GM23338 (cell line): ENCODE data around the gene CDCA7L. TPM values are rescaled to one million over a fixed set of nuclear protein-coding genes. Genes with fewer than 3 reads are reported as not detected.
A peak's percentile ranks its signal among the peaks of the same experiment; 100 is the strongest.

ENCODE experiments used
- ATAC-seq: fragments of 200-7000 bp; cut with Tn5 transposase; 3 replicates; pipeline ENCODE4 v1.9.1; 2020
- DNase-seq: peaks from one replicate; pipeline ENCODE4 v3.0.0-alpha.2; 2015; ENCODE audit warnings: low spot score
- H2AFZ ChIP-seq: fragments of 200-600 bp; sonication (generic); 2 replicates; pipeline ENCODE4 v1.8.0; 2016; ENCODE audit warnings: antibody characterized with exemption, mild to moderate bottlenecking, moderate library complexity
- H3F3A ChIP-seq: fragments of 200-600 bp; sonication (generic); replicated peaks from 2 replicates; pipeline ENCODE4 v1.8.0; 2017; ENCODE audit warnings: antibody characterized with exemption, mixed run types, low read depth
- H3K27ac ChIP-seq: fragments of 200-600 bp; sonication (generic); 2 replicates; pipeline ENCODE4 v1.6.1; 2016; ENCODE audit warnings: low read depth
- H3K27me3 ChIP-seq: fragments of 200-600 bp; sonication (generic); 2 replicates; pipeline ENCODE4 v1.8.0; 2016; ENCODE audit warnings: mild to moderate bottlenecking, mixed run types, moderate library complexity; ENCODE audit not compliant: insufficient read depth
- H3K36me3 ChIP-seq: fragments of 200-600 bp; sonication (generic); 2 replicates; pipeline ENCODE4 v1.8.0; 2016; ENCODE audit warnings: mild to moderate bottlenecking; ENCODE audit not compliant: insufficient read depth
- H3K4me1 ChIP-seq: fragments of 200-600 bp; sonication (generic); 2 replicates; pipeline ENCODE4 v1.8.0; 2016; ENCODE audit warnings: mild to moderate bottlenecking, moderate library complexity; ENCODE audit not compliant: insufficient read depth
- H3K4me2 ChIP-seq: fragments of 200-600 bp; sonication (generic); 2 replicates; pipeline ENCODE4 v1.7.1; 2017; ENCODE audit warnings: mixed run types
- H3K4me3 ChIP-seq: fragments of 200-600 bp; sonication (generic); 2 replicates; pipeline ENCODE4 v1.6.1; 2016; ENCODE audit warnings: mixed run types
- H3K79me2 ChIP-seq: fragments of 200-600 bp; sonication (generic); replicated peaks from 2 replicates; pipeline ENCODE4 v1.8.0; 2017; ENCODE audit warnings: mild to moderate bottlenecking; ENCODE audit not compliant: insufficient read depth
- H3K9me2 ChIP-seq: fragments of 200-600 bp; sonication (generic); 2 replicates; pipeline ENCODE4 v1.8.0; 2017; ENCODE audit not compliant: insufficient read depth
- H4K20me1 ChIP-seq: fragments of 200-600 bp; sonication (generic); replicated peaks from 2 replicates; pipeline ENCODE4 v1.8.0; 2017; ENCODE audit warnings: mild to moderate bottlenecking; ENCODE audit not compliant: insufficient read depth
- H3K27ac Mint-ChIP-seq: 2 replicates; pipeline ENCODE4 v1.8.0; 2020; ENCODE audit warnings: inconsistent platforms, mild to moderate bottlenecking, moderate library complexity, mixed read lengths
- H3K27me3 Mint-ChIP-seq: 3 replicates; pipeline ENCODE4 v1.8.0; 2022; ENCODE audit warnings: low read depth, mild to moderate bottlenecking, moderate library complexity, mixed read lengths, inconsistent platforms; ENCODE audit not compliant: insufficient read depth, poor library complexity
- H3K36me3 Mint-ChIP-seq: 3 replicates; pipeline ENCODE4 v1.8.0; 2021; ENCODE audit warnings: low read depth, mild to moderate bottlenecking, inconsistent platforms, moderate library complexity, mixed read lengths
- H3K4me1 Mint-ChIP-seq: 3 replicates; pipeline ENCODE4 v1.8.0; 2020; ENCODE audit warnings: mild to moderate bottlenecking, inconsistent platforms, mixed read lengths
- H3K4me3 Mint-ChIP-seq: 3 replicates; pipeline ENCODE4 v1.8.0; 2021; ENCODE audit warnings: moderate library complexity, mild to moderate bottlenecking, inconsistent platforms, mixed read lengths
- H3K9me3 Mint-ChIP-seq: 3 replicates; pipeline ENCODE4 v1.8.0; 2020; ENCODE audit warnings: moderate library complexity, mild to moderate bottlenecking, inconsistent platforms, mixed read lengths
- CREB1 ChIP-seq: fragments of 250-450 bp; sonication (Bioruptor Pico); IDR thresholded peaks from 2 replicates; pipeline ENCODE4 v1.5.0; 2020; ENCODE audit warnings: low read depth, mild to moderate bottlenecking, moderate library complexity
- CTCF ChIP-seq, 2 experiments: fragments of 200-600 bp in 1 of 2; sonication (generic) in 1 of 2; conservative IDR thresholded peaks; 2 replicates each; pipeline versions ENCODE4 v1.5.1 to v1.6.1; 2016 to 2017; ENCODE audit warnings: antibody characterized with exemption in 2 of 2, low read depth in 2 of 2, mild to moderate bottlenecking in 2 of 2, moderate library complexity in 1 of 2
- EZH2 ChIP-seq: fragments of 200-600 bp; sonication (generic); IDR thresholded peaks from one replicate; pipeline ENCODE4 v1.8.0; 2017; ENCODE audit warnings: antibody characterized with exemption, mild to moderate bottlenecking, low read depth; ENCODE audit not compliant: unreplicated experiment
- EZH2phosphoT487 ChIP-seq: fragments of 200-600 bp; sonication (generic); IDR thresholded peaks from one replicate; pipeline ENCODE4 v1.8.1; 2018; ENCODE audit warnings: antibody characterized with exemption; ENCODE audit not compliant: unreplicated experiment
- JUNB ChIP-seq: IDR thresholded peaks from one replicate; pipeline ENCODE4 v1.6.1; 2016; ENCODE audit warnings: antibody characterized with exemption; ENCODE audit not compliant: unreplicated experiment
- NANOG ChIP-seq: IDR thresholded peaks from 2 replicates; pipeline ENCODE4 v1.6.1; 2016; ENCODE audit warnings: antibody characterized with exemption, borderline replicate concordance
- POLR2AphosphoS5 ChIP-seq: IDR thresholded peaks from 2 replicates; pipeline ENCODE4 v1.6.1; 2016; ENCODE audit warnings: antibody characterized with exemption, low read depth
- STAT1 ChIP-seq: IDR thresholded peaks from one replicate; pipeline ENCODE4 v1.6.1; 2016; ENCODE audit warnings: antibody characterized with exemption; ENCODE audit not compliant: unreplicated experiment
- ZNF114 ChIP-seq: fragments of 250-450 bp; sonication (Bioruptor Pico); IDR thresholded peaks from 2 replicates; pipeline ENCODE4 v1.5.0; 2020; ENCODE audit warnings: mild to moderate bottlenecking, moderate library complexity
- ZNF331 ChIP-seq: fragments of 250-450 bp; sonication (Bioruptor Pico); IDR thresholded peaks from 2 replicates; pipeline ENCODE4 v1.5.0; 2020; ENCODE audit warnings: low read depth, mild to moderate bottlenecking, moderate library complexity
- polyA plus RNA-seq: library from polyadenylated mRNA; unstranded; fragments of >200 nt; fragmentation: Nextera tagmentation; extraction: Ambion mirVana; gene quantifications from 2 replicates; pipeline ENCODE4 v1.2.1, GENCODE V29; 2016
- total RNA-seq: library from RNA; depleted of rRNA; stranded (reverse); fragments of >200 nt; shearing (Covaris generic); gene quantifications from 2 replicates; pipeline ENCODE4 v1.2.3, GENCODE V29; 2014
- TF ChIP-seq, protein P1 (sequence below): fragments of 250-450 bp; sonication (Bioruptor Pico); IDR thresholded peaks from 2 replicates; pipeline ENCODE4 v1.5.0; 2020; ENCODE audit warnings: mild to moderate bottlenecking, moderate library complexity
- TF ChIP-seq, protein P2 (sequence below): IDR thresholded peaks from one replicate; pipeline ENCODE4 v1.6.1; 2018; ENCODE audit warnings: antibody characterized with exemption; ENCODE audit not compliant: unreplicated experiment
- TF ChIP-seq, protein P3 (sequence below): IDR thresholded peaks from 2 replicates; pipeline ENCODE4 v1.6.1; 2016; ENCODE audit warnings: antibody characterized with exemption

Gene CDCA7L
- total and polyA plus RNA-seq, 2 experiments from 2014 or later = 174 to 187 TPM

DNA sequence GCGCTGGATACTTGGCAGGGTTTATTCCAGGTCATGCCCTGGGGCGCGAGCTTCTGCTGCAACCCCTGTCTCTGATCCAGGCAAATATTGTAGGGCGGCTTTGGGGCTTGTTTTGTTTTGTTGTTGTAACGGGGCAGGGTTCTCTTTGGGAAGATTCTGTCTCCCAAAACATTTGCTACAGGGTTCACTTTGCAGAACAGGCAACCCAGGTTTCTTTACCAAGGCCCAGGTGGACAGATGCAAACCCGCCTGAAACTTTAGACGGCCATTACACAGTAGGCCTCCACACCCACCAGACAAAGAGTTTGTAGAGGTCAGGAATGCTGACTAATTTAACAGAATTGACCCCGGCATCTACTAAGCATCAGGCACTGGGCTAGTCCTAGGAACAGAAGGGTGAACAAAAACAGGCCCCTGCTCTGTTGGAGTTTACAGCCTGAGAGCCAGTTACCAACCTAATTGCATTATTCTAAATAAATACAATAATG, 567 bp upstream of the CDCA7L start:
- Histone ChIP-seq H3K4me1 (peaks cover 36% of the 10 kb centered on the region), H3K4me2 (peak overlapping the region; percentile 82), H3F3A (no peaks in the 10 kb centered on the region), H3K36me3 (no peaks in the 10 kb centered on the region), H3K4me3 (peak overlapping the region; percentile 71), H3K27me3 (no peaks in the 10 kb centered on the region), H3K79me2 (peaks cover 38% of the 10 kb centered on the region), H3K9me2 (no peaks in the 10 kb centered on the region), H2AFZ (peak overlapping the region; percentile 63), H4K20me1 (peaks cover 26% of the 10 kb centered on the region), H3K27ac (peak overlapping the region; percentile 53; the same call in 1 of the 2 replicates)
- ATAC-seq (peak; percentile 19), DNase-seq (peak; percentile 60)
- H3K4me1 Mint-ChIP-seq = peaks cover 40% of the 10 kb centered on the region
- H3K27ac Mint-ChIP-seq = peak overlapping the region; percentile 99
- peaks cover 4% of the 10 kb centered on the region for H3K27me3 Mint-ChIP-seq
- 0 out of 3 replicates have a peak, but pooled peaks cover 5% of the 10 kb centered on the region for H3K36me3 Mint-ChIP-seq
- no peak for TF ChIP-seq STAT1
- TF ChIP-seq ZNF331 (CRISPR knock-in tag) = no peak
- TF ChIP-seq, protein P1, sequence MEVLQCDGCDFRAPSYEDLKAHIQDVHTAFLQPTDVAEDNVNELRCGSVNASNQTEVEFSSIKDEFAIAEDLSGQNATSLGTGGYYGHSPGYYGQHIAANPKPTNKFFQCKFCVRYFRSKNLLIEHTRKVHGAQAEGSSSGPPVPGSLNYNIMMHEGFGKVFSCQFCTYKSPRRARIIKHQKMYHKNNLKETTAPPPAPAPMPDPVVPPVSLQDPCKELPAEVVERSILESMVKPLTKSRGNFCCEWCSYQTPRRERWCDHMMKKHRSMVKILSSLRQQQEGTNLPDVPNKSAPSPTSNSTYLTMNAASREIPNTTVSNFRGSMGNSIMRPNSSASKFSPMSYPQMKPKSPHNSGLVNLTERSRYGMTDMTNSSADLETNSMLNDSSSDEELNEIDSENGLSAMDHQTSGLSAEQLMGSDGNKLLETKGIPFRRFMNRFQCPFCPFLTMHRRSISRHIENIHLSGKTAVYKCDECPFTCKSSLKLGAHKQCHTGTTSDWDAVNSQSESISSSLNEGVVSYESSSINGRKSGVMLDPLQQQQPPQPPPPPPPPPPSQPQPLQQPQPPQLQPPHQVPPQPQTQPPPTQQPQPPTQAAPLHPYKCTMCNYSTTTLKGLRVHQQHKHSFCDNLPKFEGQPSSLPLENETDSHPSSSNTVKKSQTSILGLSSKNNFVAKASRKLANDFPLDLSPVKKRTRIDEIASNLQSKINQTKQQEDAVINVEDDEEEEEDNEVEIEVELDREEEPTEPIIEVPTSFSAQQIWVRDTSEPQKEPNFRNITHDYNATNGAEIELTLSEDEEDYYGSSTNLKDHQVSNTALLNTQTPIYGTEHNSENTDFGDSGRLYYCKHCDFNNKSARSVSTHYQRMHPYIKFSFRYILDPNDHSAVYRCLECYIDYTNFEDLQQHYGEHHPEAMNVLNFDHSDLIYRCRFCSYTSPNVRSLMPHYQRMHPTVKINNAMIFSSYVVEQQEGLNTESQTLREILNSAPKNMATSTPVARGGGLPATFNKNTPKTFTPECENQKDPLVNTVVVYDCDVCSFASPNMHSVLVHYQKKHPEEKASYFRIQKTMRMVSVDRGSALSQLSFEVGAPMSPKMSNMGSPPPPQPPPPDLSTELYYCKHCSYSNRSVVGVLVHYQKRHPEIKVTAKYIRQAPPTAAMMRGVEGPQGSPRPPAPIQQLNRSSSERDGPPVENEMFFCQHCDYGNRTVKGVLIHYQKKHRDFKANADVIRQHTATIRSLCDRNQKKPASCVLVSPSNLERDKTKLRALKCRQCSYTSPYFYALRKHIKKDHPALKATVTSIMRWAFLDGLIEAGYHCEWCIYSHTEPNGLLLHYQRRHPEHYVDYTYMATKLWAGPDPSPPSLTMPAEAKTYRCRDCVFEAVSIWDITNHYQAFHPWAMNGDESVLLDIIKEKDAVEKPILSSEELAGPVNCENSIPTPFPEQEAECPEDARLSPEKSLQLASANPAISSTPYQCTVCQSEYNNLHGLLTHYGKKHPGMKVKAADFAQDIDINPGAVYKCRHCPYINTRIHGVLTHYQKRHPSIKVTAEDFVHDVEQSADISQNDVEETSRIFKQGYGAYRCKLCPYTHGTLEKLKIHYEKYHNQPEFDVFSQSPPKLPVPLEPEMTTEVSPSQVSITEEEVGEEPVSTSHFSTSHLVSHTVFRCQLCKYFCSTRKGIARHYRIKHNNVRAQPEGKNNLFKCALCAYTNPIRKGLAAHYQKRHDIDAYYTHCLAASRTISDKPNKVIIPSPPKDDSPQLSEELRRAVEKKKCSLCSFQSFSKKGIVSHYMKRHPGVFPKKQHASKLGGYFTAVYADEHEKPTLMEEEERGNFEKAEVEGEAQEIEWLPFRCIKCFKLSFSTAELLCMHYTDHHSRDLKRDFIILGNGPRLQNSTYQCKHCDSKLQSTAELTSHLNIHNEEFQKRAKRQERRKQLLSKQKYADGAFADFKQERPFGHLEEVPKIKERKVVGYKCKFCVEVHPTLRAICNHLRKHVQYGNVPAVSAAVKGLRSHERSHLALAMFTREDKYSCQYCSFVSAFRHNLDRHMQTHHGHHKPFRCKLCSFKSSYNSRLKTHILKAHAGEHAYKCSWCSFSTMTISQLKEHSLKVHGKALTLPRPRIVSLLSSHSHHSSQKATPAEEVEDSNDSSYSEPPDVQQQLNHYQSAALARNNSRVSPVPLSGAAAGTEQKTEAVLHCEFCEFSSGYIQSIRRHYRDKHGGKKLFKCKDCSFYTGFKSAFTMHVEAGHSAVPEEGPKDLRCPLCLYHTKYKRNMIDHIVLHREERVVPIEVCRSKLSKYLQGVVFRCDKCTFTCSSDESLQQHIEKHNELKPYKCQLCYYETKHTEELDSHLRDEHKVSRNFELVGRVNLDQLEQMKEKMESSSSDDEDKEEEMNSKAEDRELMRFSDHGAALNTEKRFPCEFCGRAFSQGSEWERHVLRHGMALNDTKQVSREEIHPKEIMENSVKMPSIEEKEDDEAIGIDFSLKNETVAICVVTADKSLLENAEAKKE (CRISPR knock-in tag) = no peak
- TF ChIP-seq, protein P2, sequence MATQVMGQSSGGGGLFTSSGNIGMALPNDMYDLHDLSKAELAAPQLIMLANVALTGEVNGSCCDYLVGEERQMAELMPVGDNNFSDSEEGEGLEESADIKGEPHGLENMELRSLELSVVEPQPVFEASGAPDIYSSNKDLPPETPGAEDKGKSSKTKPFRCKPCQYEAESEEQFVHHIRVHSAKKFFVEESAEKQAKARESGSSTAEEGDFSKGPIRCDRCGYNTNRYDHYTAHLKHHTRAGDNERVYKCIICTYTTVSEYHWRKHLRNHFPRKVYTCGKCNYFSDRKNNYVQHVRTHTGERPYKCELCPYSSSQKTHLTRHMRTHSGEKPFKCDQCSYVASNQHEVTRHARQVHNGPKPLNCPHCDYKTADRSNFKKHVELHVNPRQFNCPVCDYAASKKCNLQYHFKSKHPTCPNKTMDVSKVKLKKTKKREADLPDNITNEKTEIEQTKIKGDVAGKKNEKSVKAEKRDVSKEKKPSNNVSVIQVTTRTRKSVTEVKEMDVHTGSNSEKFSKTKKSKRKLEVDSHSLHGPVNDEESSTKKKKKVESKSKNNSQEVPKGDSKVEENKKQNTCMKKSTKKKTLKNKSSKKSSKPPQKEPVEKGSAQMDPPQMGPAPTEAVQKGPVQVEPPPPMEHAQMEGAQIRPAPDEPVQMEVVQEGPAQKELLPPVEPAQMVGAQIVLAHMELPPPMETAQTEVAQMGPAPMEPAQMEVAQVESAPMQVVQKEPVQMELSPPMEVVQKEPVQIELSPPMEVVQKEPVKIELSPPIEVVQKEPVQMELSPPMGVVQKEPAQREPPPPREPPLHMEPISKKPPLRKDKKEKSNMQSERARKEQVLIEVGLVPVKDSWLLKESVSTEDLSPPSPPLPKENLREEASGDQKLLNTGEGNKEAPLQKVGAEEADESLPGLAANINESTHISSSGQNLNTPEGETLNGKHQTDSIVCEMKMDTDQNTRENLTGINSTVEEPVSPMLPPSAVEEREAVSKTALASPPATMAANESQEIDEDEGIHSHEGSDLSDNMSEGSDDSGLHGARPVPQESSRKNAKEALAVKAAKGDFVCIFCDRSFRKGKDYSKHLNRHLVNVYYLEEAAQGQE = no peak
- no peak for TF ChIP-seq EZH2phosphoT487
- TF ChIP-seq JUNB = no peak
- no peak for TF ChIP-seq EZH2
- TF ChIP-seq CTCF (conservative IDR thresholded peaks at IDR 0.05; ENCODE audit: low read depth in 2 of 2) = no peak
- no peak for TF ChIP-seq POLR2AphosphoS5
- no peak for TF ChIP-seq CREB1 (CRISPR knock-in tag)
- no peak for TF ChIP-seq ZNF114
- TF ChIP-seq, protein P3, sequence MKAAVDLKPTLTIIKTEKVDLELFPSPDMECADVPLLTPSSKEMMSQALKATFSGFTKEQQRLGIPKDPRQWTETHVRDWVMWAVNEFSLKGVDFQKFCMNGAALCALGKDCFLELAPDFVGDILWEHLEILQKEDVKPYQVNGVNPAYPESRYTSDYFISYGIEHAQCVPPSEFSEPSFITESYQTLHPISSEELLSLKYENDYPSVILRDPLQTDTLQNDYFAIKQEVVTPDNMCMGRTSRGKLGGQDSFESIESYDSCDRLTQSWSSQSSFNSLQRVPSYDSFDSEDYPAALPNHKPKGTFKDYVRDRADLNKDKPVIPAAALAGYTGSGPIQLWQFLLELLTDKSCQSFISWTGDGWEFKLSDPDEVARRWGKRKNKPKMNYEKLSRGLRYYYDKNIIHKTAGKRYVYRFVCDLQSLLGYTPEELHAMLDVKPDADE = no peak
- TF ChIP-seq NANOG = no peak
- peak overlapping the region; percentile 88 for H3K4me3 Mint-ChIP-seq
- no peaks in the 10 kb centered on the region for H3K9me3 Mint-ChIP-seq
